ENCODE data around the gene OR10H5.
"Not testable (repeated sequence)": the region's sequence is repeated elsewhere in the genome, so short reads cannot be mapped to it uniquely, and the experiment has no call there.

OR10H5 gene

GRCh38 chr19:15831626-15832025, 44.2 kb downstream of the OR10H5 start:
- Mint-ChIP-seq H3K4me1 (peaks cover 7% of the 10 kb centered on the region), H3K4me3 (no peak overlapping the region), H3K9me3 (no peaks in the 10 kb centered on the region), H3K27ac (no peak overlapping the region), H3K27me3 (no peaks in the 10 kb centered on the region)
- DNase-seq (no peak), ATAC-seq (no peak)

GRCh38 chr19:15834232-15834631, 46.8 kb downstream of the OR10H5 start:
- not testable (repeated sequence) for H3K27me3 Mint-ChIP-seq, H3K27ac Mint-ChIP-seq, DNase-seq, H3K4me3 Mint-ChIP-seq, ATAC-seq, H3K9me3 Mint-ChIP-seq
- H3K4me1 Mint-ChIP-seq, result peaks cover 23% of the 10 kb centered on the region

GRCh38 chr19:15835565-15836329, 48.3 kb downstream of the OR10H5 start:
- Mint-ChIP-seq H3K4me1 (peaks cover 23% of the 10 kb centered on the region), H3K27ac (peak overlapping the region; percentile 95 to 99), H3K4me3 (peak overlapping the region; percentile 86 to 96)
- peak; percentile 9 to 35 for DNase-seq
- ATAC-seq, H3K9me3 Mint-ChIP-seq, H3K27me3 Mint-ChIP-seq: not testable (repeated sequence)

- ATAC-seq (peak; percentile 96), DNase-seq (peak; percentile 94 to 96)
- Mint-ChIP-seq H3K4me1 (peaks cover 23% of the 10 kb centered on the region), H3K9me3 (no peaks in the 10 kb centered on the region), H3K27me3 (no peaks in the 10 kb centered on the region), H3K27ac (peak overlapping the region; percentile 95 to 99), H3K4me3 (peak overlapping the region; percentile 86 to 96)
Measured at GRCh38 chr19:15836330-15837220, 49.1 kb downstream of the OR10H5 start.

- ATAC-seq (peak; percentile 8), DNase-seq (no peak)
- no peaks in the 10 kb centered on the region for H3K27me3 Mint-ChIP-seq
- H3K27ac Mint-ChIP-seq, result peak overlapping the region; percentile 95 to 99
- peaks cover 27% of the 10 kb centered on the region for H3K4me1 Mint-ChIP-seq
- H3K4me3 Mint-ChIP-seq, result peak overlapping the region; percentile 86 to 96
- H3K9me3 Mint-ChIP-seq, result no peaks in the 10 kb centered on the region
Measured at GRCh38 chr19:15837221-15837731, 49.8 kb downstream of the OR10H5 start.

- Mint-ChIP-seq H3K4me3 (peak overlapping the region in 1 of 2 donors; percentile 37), H3K27me3 (no peaks in the 10 kb centered on the region)
Measured at GRCh38 chr19:15838351-15838750, 50.9 kb downstream of the OR10H5 start.

GRCh38 chr19:15839888-15840287, 52.4 kb downstream of the OR10H5 start:
- not testable (repeated sequence) for H3K27me3 Mint-ChIP-seq, H3K4me3 Mint-ChIP-seq, H3K27ac Mint-ChIP-seq, ATAC-seq, H3K9me3 Mint-ChIP-seq, DNase-seq
- H3K4me1 Mint-ChIP-seq, result peaks cover 43% of the 10 kb centered on the region

More at GRCh38 chr19:15838351-15838750, 50.9 kb downstream of the OR10H5 start:
- ATAC-seq (no peak), DNase-seq (no peak)
- Mint-ChIP-seq H3K27ac (no peak overlapping the region), H3K9me3 (no peaks in the 10 kb centered on the region), H3K4me1 (peaks cover 32% of the 10 kb centered on the region)

GRCh38 chr19:15840833-15841232, 53.4 kb downstream of the OR10H5 start:
- DNase-seq, result no peak
- no peak overlapping the region for H3K4me3 Mint-ChIP-seq
- ATAC-seq, result no peak

GRCh38 chr19:15841875-15842569, 54.6 kb downstream of the OR10H5 start:
- Mint-ChIP-seq H3K27ac (no peak overlapping the region), H3K4me1 (peaks cover 40% of the 10 kb centered on the region), H3K27me3 (no peaks in the 10 kb centered on the region), H3K9me3 (no peaks in the 10 kb centered on the region), H3K4me3 (no peak overlapping the region)
- peak in 1 of 2 donors; percentile 20 for DNase-seq
- no peak for ATAC-seq

More at GRCh38 chr19:15840833-15841232, 53.4 kb downstream of the OR10H5 start:
- H3K9me3 Mint-ChIP-seq, result no peaks in the 10 kb centered on the region
- H3K27ac Mint-ChIP-seq, result no peak overlapping the region
- peaks cover 43% of the 10 kb centered on the region for H3K4me1 Mint-ChIP-seq
- no peaks in the 10 kb centered on the region for H3K27me3 Mint-ChIP-seq

GRCh38 chr19:15843203-15843893, 55.9 kb downstream of the OR10H5 start:
- ATAC-seq (no peak), DNase-seq (no peak)
- H3K9me3 Mint-ChIP-seq, result no peaks in the 10 kb centered on the region
- no peaks in the 10 kb centered on the region for H3K27me3 Mint-ChIP-seq
- H3K4me1 Mint-ChIP-seq, result peaks cover 31% of the 10 kb centered on the region
- no peak overlapping the region for H3K4me3 Mint-ChIP-seq
- H3K27ac Mint-ChIP-seq, result no peak overlapping the region

- peaks cover 26% of the 10 kb centered on the region for H3K4me1 Mint-ChIP-seq
- not testable (repeated sequence) for H3K4me3 Mint-ChIP-seq, H3K9me3 Mint-ChIP-seq, H3K27ac Mint-ChIP-seq, DNase-seq, ATAC-seq, H3K27me3 Mint-ChIP-seq
Measured at GRCh38 chr19:15843894-15844222, 56.4 kb downstream of the OR10H5 start.

GRCh38 chr19:15846923-15847322, 59.5 kb downstream of the OR10H5 start:
- ATAC-seq (no peak), DNase-seq (no peak)
- Mint-ChIP-seq H3K4me3 (no peak overlapping the region), H3K27ac (no peak overlapping the region), H3K9me3 (no peaks in the 10 kb centered on the region), H3K27me3 (no peaks in the 10 kb centered on the region), H3K4me1 (peaks cover 23% of the 10 kb centered on the region)

GRCh38 chr19:15850385-15850784, 62.9 kb downstream of the OR10H5 start:
- H3K9me3 Mint-ChIP-seq, result no peaks in the 10 kb centered on the region

More at GRCh38 chr19:15850385-15850784, 62.9 kb downstream of the OR10H5 start:
- Mint-ChIP-seq H3K4me3 (no peak overlapping the region), H3K27me3 (no peaks in the 10 kb centered on the region), H3K4me1 (no peaks in the 10 kb centered on the region), H3K27ac (no peak overlapping the region)
- no peak for ATAC-seq
- DNase-seq, result no peak
